Parathyroid adenoma (tissue), 2 donors: Measurements from ENCODE around the gene PHKB.

Experiments used
- H2AFZ ChIP-seq: fragments of 300-600 bp; sonication (generic); one replicate; pipeline ENCODE4 v1.7.0; 2017; ENCODE audit warnings: antibody characterized with exemption, mild to moderate bottlenecking
- H3K27ac ChIP-seq: fragments of 300-600 bp; sonication (generic); one replicate; pipeline ENCODE4 v1.7.0; 2017
- H3K27me3 ChIP-seq: fragments of 300-600 bp; sonication (generic); one replicate; pipeline ENCODE4 v1.7.0; 2017; ENCODE audit warnings: low read length; ENCODE audit not compliant: control insufficient read depth, insufficient read depth
- H3K36me3 ChIP-seq: fragments of 300-600 bp; sonication (generic); one replicate; pipeline ENCODE4 v1.7.0; 2017; ENCODE audit warnings: low read length; ENCODE audit not compliant: control insufficient read depth, insufficient read depth
- H3K4me1 ChIP-seq: fragments of 300-600 bp; sonication (generic); one replicate; pipeline ENCODE4 v1.7.0; 2017; ENCODE audit warnings: control low read depth
- H3K4me2 ChIP-seq: fragments of 300-600 bp; sonication (generic); one replicate; pipeline ENCODE4 v1.7.0; 2017; ENCODE audit warnings: low read length
- H3K4me3 ChIP-seq: fragments of 300-600 bp; sonication (generic); one replicate; pipeline ENCODE4 v1.7.0; 2017; ENCODE audit warnings: low read depth, low read length
- H3K79me2 ChIP-seq: fragments of 300-600 bp; sonication (generic); one replicate; pipeline ENCODE4 v1.7.0; 2017; ENCODE audit warnings: control low read depth
- H3K9ac ChIP-seq: fragments of 300-600 bp; sonication (generic); one replicate; pipeline ENCODE4 v1.7.0; 2017; ENCODE audit warnings: mild to moderate bottlenecking
- H3K9me3 ChIP-seq: fragments of 300-600 bp; sonication (generic); one replicate; pipeline ENCODE4 v1.7.0; 2017; ENCODE audit warnings: low read length; ENCODE audit not compliant: control insufficient read depth
- TF ChIP-seq, protein P1 (sequence below): fragments of 300-600 bp; sonication (generic); IDR thresholded peaks from one replicate; pipeline ENCODE4 v1.7.0; 2017; ENCODE audit warnings: antibody characterized with exemption, mild to moderate bottlenecking
- donor health status: primary hyperparathyroidism.

PHKB gene

DNA sequence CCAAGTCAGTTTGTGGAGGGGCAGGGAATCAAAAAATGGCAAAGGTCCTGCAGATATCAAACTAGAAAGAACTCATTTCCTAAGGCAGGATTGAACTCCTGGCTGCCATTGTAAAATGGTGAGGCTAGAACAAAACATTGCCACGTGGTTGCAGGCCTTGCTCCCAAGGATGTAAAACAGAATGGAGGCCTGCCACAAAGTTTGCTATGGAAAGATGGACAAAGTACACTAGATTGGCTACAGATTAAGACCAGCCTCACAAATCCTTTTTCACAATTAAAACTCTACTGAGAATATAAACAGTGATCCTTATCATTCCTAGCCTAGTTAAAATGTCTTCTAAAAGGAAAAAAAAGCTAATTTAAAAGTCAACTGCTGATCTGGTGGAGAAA lies 30.9 kb downstream of the PHKB start:
- H2AFZ ChIP-seq, result no peak overlapping the region
- H3K4me1 ChIP-seq, result no peaks in the 10 kb centered on the region
- TF ChIP-seq, protein P1, sequence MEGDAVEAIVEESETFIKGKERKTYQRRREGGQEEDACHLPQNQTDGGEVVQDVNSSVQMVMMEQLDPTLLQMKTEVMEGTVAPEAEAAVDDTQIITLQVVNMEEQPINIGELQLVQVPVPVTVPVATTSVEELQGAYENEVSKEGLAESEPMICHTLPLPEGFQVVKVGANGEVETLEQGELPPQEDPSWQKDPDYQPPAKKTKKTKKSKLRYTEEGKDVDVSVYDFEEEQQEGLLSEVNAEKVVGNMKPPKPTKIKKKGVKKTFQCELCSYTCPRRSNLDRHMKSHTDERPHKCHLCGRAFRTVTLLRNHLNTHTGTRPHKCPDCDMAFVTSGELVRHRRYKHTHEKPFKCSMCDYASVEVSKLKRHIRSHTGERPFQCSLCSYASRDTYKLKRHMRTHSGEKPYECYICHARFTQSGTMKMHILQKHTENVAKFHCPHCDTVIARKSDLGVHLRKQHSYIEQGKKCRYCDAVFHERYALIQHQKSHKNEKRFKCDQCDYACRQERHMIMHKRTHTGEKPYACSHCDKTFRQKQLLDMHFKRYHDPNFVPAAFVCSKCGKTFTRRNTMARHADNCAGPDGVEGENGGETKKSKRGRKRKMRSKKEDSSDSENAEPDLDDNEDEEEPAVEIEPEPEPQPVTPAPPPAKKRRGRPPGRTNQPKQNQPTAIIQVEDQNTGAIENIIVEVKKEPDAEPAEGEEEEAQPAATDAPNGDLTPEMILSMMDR, result no peak
- no peaks in the 10 kb centered on the region for H3K9me3 ChIP-seq
- H3K9ac ChIP-seq, result no peak overlapping the region
- H3K36me3 ChIP-seq, result no peaks in the 10 kb centered on the region
- no peak overlapping the region for H3K4me3 ChIP-seq
- H3K27ac ChIP-seq, result peak overlapping the region; percentile 20
- no peak overlapping the region for H3K4me2 ChIP-seq
- H3K27me3 ChIP-seq, result no peaks in the 10 kb centered on the region
- peaks cover 22% of the 10 kb centered on the region for H3K79me2 ChIP-seq

DNA sequence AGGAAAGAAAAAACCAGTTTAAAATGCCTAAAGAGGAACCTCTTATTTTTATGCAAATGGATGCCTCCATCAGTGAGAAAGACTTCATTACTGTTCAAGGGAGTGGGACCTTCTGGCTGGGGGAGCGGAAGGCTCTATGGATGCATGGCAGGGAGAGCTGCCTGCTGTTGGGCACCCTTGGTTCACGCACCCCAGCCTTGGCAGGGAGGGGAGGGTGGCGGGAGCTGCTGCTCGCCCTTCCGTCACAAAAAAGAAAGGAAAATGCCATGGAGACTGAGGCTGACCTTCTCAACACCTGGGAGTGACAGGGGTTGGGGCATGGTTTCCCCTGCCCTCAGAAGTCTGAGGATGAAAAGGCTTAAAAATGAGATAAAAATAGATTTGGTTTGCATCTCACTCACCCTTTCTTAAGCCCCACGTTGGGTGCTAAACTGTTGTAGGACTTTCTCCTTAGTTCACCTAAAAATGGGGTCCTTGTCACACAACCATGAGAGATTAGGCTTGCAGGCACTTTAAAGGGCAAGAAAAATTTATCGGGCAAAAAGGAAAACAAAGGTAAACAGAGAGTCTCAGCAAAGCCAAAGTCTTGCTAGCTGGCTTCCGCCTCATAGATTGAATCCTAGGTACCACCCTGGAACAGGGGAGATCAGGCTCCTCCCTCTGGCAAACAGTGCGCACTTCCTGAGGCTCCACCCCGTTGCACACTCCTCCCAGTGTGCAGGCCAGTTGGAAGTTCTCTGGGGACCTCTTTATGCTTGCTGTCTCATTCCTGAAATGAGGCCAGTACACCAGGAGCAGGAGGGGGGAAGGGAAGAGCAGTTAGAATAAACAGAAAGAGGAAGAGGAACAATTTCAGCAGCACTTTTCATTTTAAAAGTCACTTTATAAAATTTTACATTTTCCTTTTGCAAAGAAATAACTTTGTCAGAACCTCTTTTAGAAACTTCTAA lies 31.6 kb downstream of the PHKB start:
- no peak overlapping the region for H2AFZ ChIP-seq
- no peak overlapping the region for H3K4me2 ChIP-seq
- H3K27me3 ChIP-seq, result no peaks in the 10 kb centered on the region
- H3K4me3 ChIP-seq, result no peak overlapping the region
- peak overlapping the region; percentile 20 for H3K27ac ChIP-seq
- H3K9ac ChIP-seq, result no peak overlapping the region
- TF ChIP-seq, protein P1, result no peak
- peaks cover 20% of the 10 kb centered on the region for H3K79me2 ChIP-seq
- H3K36me3 ChIP-seq, result no peaks in the 10 kb centered on the region
- H3K9me3 ChIP-seq, result no peaks in the 10 kb centered on the region
- H3K4me1 ChIP-seq, result no peaks in the 10 kb centered on the region

DNA sequence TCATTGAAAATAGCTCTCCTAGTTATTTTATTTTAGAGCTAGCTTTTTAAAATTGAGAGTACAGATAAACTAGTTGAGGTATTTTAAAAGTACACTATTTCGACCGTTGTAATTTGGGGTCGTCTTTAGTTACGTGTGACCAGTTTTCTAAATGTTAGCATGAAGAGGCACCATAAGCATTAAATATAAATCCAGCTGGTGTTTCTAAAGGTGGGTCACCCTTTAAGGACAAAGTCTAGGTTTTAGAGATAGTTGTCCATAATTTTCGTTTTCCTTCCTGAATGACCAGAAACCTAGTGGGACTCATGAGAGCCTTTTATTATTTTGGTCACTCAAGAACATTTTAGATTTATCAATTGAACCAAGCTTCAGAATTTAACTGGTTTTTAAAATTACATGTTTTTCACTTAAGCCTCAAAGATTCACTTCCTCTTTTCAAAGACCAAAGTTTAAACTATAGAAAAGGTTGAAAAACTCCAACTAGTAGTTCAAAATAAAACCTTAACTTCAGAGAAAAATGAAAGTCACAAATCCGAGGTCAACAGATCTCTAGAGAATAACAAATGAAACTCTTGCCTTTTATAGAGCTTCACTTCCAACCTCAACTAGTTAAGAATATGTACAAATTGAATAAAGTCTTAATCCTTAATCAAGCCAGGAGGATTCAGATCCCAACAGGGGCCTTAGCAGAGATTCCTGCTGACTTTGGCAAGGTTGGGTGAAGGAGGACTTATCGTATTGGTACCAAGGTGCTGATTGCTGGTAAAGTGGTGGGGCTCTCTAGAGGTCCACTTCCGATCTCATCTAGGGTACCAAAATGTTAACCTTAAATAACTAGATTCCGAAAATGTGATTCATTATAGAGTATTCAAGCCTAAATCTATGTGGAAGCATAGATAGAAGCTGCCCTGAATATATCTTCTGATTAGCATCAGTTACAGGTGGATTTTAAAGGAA lies 32.5 kb downstream of the PHKB start:
- TF ChIP-seq, protein P1, result no peak
- Histone ChIP-seq H3K27me3 (no peaks in the 10 kb centered on the region), H3K27ac (no peak overlapping the region), H3K9me3 (no peaks in the 10 kb centered on the region), H3K79me2 (peaks cover 17% of the 10 kb centered on the region), H3K36me3 (no peaks in the 10 kb centered on the region), H3K4me3 (no peak overlapping the region), H3K4me1 (no peaks in the 10 kb centered on the region), H2AFZ (no peak overlapping the region), H3K9ac (no peak overlapping the region), H3K4me2 (no peak overlapping the region)

DNA sequence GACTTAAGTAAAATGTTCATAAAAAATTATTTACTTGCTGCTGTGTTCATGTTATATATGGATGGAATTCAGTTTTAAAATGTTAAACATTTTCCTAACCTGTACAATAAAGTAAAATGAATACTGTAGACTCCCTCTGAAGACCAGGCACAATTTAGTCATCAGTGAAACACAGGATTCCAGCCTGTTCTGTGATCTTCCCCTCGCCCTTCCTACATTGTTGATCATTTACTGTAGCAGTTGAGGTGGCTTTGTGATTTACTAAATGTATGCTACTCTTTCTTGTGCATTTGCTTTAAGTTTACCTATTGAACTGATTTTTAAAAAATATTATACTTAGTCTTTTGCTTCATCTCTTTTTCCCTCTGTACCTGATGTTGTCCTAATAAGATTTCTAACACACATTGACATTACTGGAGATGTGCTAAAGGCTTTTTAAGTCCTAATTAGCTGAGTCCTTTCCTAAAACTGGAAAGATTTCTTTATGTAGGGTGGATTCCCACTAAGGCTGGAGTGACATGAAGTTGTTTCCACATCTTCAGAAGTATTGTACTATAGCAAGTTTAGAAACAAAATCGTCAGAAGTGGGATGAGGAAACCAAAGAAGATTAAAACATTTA lies 38.1 kb downstream of the PHKB start:
- no peaks in the 10 kb centered on the region for H3K4me1 ChIP-seq
- H3K36me3 ChIP-seq, result no peaks in the 10 kb centered on the region
- no peak overlapping the region for H2AFZ ChIP-seq
- H3K9ac ChIP-seq, result no peak overlapping the region
- no peaks in the 10 kb centered on the region for H3K79me2 ChIP-seq
- no peak overlapping the region for H3K4me3 ChIP-seq
- no peak overlapping the region for H3K4me2 ChIP-seq
- no peaks in the 10 kb centered on the region for H3K27me3 ChIP-seq
- H3K27ac ChIP-seq, result no peak overlapping the region
- H3K9me3 ChIP-seq, result no peaks in the 10 kb centered on the region
- TF ChIP-seq, protein P1, result no peak
